K562 (cell line): ENCODE data around the gene SLC39A5. TPM values are rescaled to one million over a fixed set of nuclear protein-coding genes. Genes with fewer than 3 reads are reported as not detected.
A peak's percentile ranks its signal among the peaks of the same experiment; 100 is the strongest.

Source experiments
- CBX1 ChIP-seq: sonication (generic); IDR thresholded peaks from 2 replicates; pipeline ENCODE4 v1.6.1; 2016; ENCODE audit warnings: antibody characterized with exemption, low read depth, mild to moderate bottlenecking
- ZBTB33 ChIP-seq: sonication (generic); formaldehyde crosslinking; IDR thresholded peaks from 2 replicates; pipeline ENCODE4 v1.8.1; 2023; ENCODE audit warnings: mild to moderate bottlenecking, missing genetic modification reagents
- ZNF197 ChIP-seq: fragments of 200-800 bp; sonication (Bioruptor generic); IDR thresholded peaks from 2 replicates; pipeline ENCODE4 v1.6.1; 2016; ENCODE audit warnings: low read depth, missing genetic modification characterization, missing compliant biosample characterization
- polyA plus RNA-seq, 8 experiments: library from polyadenylated mRNA; depleted of rRNA in 4 of 8; stranded (reverse) in 5 of 8; unstranded in 3 of 8; fragments of >200 nt; fragmentation: Nextera tagmentation in 2 of 8; fragmentation: Illumina TruSeq in 1 of 8; extraction: Ambion mirVana in 2 of 8; extraction: Trizol in 1 of 8; gene quantifications; 2 replicates each; pipeline versions ENCODE4 v1.2.1 to v1.2.3, GENCODE V29; 2011 to 2014; ENCODE audit warnings: inconsistent platforms in 1 of 8, missing spikeins in 1 of 8
- total RNA-seq, 7 experiments: library from RNA; depleted of rRNA in 6 of 7; stranded (reverse); fragments of >200 nt in 6 of 7; fragmentation: Illumina TruSeq in 2 of 7; extraction: Trizol in 2 of 7; gene quantifications; 2 replicates each; pipeline versions ENCODE4 v1.2.1 to v1.2.3, GENCODE V29; 2011 to 2021; ENCODE audit warnings: low replicate concordance in 1 of 7
- TF ChIP-seq, protein P1 (sequence below), 2 experiments: fragments of 450-650 bp; formaldehyde crosslinking in 1 of 2; IDR thresholded peaks; 2 replicates each; pipeline versions ENCODE4 v1.4.0 to v1.6.1; 2014 to 2020; ENCODE audit warnings: mild to moderate bottlenecking in 2 of 2, borderline replicate concordance in 1 of 2, low read depth in 1 of 2
- TF ChIP-seq, protein P2 (sequence below): sonication (generic); formaldehyde crosslinking; IDR thresholded peaks from 2 replicates; pipeline ENCODE4 v1.8.0; 2022; ENCODE audit warnings: mild to moderate bottlenecking, missing genetic modification reagents
- TF ChIP-seq, protein P3 (sequence below), 2 experiments: fragments of 450-650 bp; IDR thresholded peaks; 2 replicates each; pipeline ENCODE4 v1.6.1; 2018; ENCODE audit warnings: mild to moderate bottlenecking in 2 of 2, low read depth in 1 of 2; ENCODE audit not compliant: partially characterized antibody in 2 of 2
- TF ChIP-seq, protein P4 (sequence below): sonication (generic); formaldehyde crosslinking; IDR thresholded peaks from 2 replicates; pipeline ENCODE4 v1.8.1; 2023; ENCODE audit warnings: mild to moderate bottlenecking, missing genetic modification reagents

The SLC39A5 gene
- total and polyA plus RNA-seq, 9 of the 15 experiments (the other 6 are each of a cell fraction or from before 2014, with no cell fraction given) = 0.08 to 0.10 TPM; not detected in 7

DNA sequence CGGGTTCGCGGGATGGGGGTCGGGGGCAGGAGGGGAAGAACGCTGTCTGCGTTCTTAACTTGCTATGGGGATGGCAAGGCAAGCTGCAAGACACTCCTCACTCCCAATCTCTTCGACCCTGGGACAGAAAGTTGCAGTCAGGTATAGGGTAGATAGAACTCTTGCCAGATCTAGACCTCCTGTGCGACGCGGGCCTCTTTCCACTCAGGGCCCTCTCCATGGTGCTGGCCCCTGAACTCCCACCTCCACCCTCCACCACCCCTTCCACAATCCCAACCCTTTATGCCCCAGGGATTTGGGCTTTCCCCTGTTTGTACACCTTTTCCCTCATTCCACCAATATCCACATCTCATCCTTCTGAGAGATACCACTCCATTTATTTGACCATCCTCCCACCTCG is 4.9 kb upstream of the SLC39A5 start (continued):
- TF ChIP-seq, protein P1, sequence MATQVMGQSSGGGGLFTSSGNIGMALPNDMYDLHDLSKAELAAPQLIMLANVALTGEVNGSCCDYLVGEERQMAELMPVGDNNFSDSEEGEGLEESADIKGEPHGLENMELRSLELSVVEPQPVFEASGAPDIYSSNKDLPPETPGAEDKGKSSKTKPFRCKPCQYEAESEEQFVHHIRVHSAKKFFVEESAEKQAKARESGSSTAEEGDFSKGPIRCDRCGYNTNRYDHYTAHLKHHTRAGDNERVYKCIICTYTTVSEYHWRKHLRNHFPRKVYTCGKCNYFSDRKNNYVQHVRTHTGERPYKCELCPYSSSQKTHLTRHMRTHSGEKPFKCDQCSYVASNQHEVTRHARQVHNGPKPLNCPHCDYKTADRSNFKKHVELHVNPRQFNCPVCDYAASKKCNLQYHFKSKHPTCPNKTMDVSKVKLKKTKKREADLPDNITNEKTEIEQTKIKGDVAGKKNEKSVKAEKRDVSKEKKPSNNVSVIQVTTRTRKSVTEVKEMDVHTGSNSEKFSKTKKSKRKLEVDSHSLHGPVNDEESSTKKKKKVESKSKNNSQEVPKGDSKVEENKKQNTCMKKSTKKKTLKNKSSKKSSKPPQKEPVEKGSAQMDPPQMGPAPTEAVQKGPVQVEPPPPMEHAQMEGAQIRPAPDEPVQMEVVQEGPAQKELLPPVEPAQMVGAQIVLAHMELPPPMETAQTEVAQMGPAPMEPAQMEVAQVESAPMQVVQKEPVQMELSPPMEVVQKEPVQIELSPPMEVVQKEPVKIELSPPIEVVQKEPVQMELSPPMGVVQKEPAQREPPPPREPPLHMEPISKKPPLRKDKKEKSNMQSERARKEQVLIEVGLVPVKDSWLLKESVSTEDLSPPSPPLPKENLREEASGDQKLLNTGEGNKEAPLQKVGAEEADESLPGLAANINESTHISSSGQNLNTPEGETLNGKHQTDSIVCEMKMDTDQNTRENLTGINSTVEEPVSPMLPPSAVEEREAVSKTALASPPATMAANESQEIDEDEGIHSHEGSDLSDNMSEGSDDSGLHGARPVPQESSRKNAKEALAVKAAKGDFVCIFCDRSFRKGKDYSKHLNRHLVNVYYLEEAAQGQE (IDR thresholded peaks at IDR 0.05; ENCODE audit: borderline replicate concordance) = peak; percentile 96
- TF ChIP-seq, protein P1 (CRISPR knock-in tag; IDR thresholded peaks at IDR 0.05; ENCODE audit: low read depth) = peak; percentile 88
- TF ChIP-seq, protein P2, sequence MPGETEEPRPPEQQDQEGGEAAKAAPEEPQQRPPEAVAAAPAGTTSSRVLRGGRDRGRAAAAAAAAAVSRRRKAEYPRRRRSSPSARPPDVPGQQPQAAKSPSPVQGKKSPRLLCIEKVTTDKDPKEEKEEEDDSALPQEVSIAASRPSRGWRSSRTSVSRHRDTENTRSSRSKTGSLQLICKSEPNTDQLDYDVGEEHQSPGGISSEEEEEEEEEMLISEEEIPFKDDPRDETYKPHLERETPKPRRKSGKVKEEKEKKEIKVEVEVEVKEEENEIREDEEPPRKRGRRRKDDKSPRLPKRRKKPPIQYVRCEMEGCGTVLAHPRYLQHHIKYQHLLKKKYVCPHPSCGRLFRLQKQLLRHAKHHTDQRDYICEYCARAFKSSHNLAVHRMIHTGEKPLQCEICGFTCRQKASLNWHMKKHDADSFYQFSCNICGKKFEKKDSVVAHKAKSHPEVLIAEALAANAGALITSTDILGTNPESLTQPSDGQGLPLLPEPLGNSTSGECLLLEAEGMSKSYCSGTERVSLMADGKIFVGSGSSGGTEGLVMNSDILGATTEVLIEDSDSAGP (CRISPR knock-in tag) = no peak
- TF ChIP-seq CBX1 (no peak), ZNF197 (0 out of 2 replicates have a peak, but pooled peaks have one; percentile 22), ZBTB33 (no peak)
- TF ChIP-seq, protein P3, sequence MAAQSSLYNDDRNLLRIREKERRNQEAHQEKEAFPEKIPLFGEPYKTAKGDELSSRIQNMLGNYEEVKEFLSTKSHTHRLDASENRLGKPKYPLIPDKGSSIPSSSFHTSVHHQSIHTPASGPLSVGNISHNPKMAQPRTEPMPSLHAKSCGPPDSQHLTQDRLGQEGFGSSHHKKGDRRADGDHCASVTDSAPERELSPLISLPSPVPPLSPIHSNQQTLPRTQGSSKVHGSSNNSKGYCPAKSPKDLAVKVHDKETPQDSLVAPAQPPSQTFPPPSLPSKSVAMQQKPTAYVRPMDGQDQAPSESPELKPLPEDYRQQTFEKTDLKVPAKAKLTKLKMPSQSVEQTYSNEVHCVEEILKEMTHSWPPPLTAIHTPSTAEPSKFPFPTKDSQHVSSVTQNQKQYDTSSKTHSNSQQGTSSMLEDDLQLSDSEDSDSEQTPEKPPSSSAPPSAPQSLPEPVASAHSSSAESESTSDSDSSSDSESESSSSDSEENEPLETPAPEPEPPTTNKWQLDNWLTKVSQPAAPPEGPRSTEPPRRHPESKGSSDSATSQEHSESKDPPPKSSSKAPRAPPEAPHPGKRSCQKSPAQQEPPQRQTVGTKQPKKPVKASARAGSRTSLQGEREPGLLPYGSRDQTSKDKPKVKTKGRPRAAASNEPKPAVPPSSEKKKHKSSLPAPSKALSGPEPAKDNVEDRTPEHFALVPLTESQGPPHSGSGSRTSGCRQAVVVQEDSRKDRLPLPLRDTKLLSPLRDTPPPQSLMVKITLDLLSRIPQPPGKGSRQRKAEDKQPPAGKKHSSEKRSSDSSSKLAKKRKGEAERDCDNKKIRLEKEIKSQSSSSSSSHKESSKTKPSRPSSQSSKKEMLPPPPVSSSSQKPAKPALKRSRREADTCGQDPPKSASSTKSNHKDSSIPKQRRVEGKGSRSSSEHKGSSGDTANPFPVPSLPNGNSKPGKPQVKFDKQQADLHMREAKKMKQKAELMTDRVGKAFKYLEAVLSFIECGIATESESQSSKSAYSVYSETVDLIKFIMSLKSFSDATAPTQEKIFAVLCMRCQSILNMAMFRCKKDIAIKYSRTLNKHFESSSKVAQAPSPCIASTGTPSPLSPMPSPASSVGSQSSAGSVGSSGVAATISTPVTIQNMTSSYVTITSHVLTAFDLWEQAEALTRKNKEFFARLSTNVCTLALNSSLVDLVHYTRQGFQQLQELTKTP (IDR thresholded peaks at IDR 0.05; ENCODE audit: low read depth in 1 of 2, partially characterized antibody in 2 of 2) = peak in 1 of 2 experiments; percentile 47
- TF ChIP-seq, protein P4, sequence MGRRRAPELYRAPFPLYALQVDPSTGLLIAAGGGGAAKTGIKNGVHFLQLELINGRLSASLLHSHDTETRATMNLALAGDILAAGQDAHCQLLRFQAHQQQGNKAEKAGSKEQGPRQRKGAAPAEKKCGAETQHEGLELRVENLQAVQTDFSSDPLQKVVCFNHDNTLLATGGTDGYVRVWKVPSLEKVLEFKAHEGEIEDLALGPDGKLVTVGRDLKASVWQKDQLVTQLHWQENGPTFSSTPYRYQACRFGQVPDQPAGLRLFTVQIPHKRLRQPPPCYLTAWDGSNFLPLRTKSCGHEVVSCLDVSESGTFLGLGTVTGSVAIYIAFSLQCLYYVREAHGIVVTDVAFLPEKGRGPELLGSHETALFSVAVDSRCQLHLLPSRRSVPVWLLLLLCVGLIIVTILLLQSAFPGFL = no peak
